ENCODE data around the gene BTG1. TPM values are rescaled to one million over a fixed set of nuclear protein-coding genes. Genes with fewer than 3 reads are reported as not detected.

Gene BTG1
- total RNA-seq, 1 experiment from 2014 or later, result 5.1 TPM

GRCh38 chr12:92098594-92099380 is 46.9 kb downstream of the BTG1 start:
- no peak for DNase-seq (ENCODE audit: low spot score)

GRCh38 chr12:92096346-92097136 is 49.1 kb downstream of the BTG1 start:
- no peak for DNase-seq (ENCODE audit: low spot score)

- DNase-seq (ENCODE audit: low spot score), result no peak
These were observed 50.9 kb downstream of the BTG1 start for GRCh38 chr12:92094751-92095161.

- peak; percentile 20 for DNase-seq (ENCODE audit: low spot score)
These were observed 51.3 kb downstream of the BTG1 start for GRCh38 chr12:92094301-92094700.

Measured in H4 (cell line).